ENCODE measurements around the gene PABPN1. TPM values are rescaled to one million over a fixed set of nuclear protein-coding genes. Genes with fewer than 3 reads are reported as not detected.

PABPN1 gene
- total RNA-seq, 2 experiments from 2014 or later: 167 to 314 TPM

- BruUV-seq (replicated peaks): no TSS peak
- H3K4me2 ChIP-seq (ENCODE audit: low read length): peak overlapping the region; percentile 86
- H3K9me2 ChIP-seq (ENCODE audit: insufficient read depth, low read length): no peaks in the 10 kb centered on the region
- H3K36me3 ChIP-seq (ENCODE audit: insufficient read depth, low read length): peaks cover 30% of the 10 kb centered on the region
- peaks cover 13% of the 10 kb centered on the region; the same call in 1 of the 2 replicates for H4K20me1 ChIP-seq (ENCODE audit: insufficient read depth, low read length)
- no peaks in the 10 kb centered on the region for H3K9me3 ChIP-seq (ENCODE audit: low read length)
- H3K4me1 ChIP-seq (ENCODE audit: insufficient read depth, low read length, poor library complexity, severe bottlenecking): peaks cover 27% of the 10 kb centered on the region
- ChIA-PET CTCF (ENCODE audit: unreplicated experiment) (interaction anchor here (0.7 to 2.0 kb wide), 8 partner anchors 12 to 249 kb away, joined by 3 to 9 read pairs (median 4); partner anchors contain the start of genes ACIN1, BCL2L2, HOMEZ and PPP1R3E), POLR2A (interaction anchor here (0.6 to 5.7 kb wide), 14 partner anchors 9 to 814 kb away, joined by 3 to 122 read pairs (median 5); partner anchors contain the start of genes ACIN1, BCL2L2, C14orf119 and PPP1R3E)
- TF ChIP-seq EZH2phosphoT487 (IDR thresholded peaks at IDR 0.05; ENCODE audit: borderline replicate concordance, low read depth, low read length) (no peak), CTCF (conservative IDR thresholded peaks at IDR 0.05; ENCODE audit: low read length) (no peak)
- peak overlapping the region; percentile 83 for H3K27ac ChIP-seq (ENCODE audit: low read depth, low read length, poor library complexity, severe bottlenecking)
- DNase-seq (ENCODE audit: low spot score): no peak
- H3K4me3 ChIP-seq (ENCODE audit: low read depth, low read length, poor library complexity, severe bottlenecking): peak overlapping the region; percentile 79
- intact Hi-C loops (cut with micrococcal nuclease; ENCODE audit: unreplicated experiment): loop anchor here (2.0 to 5.0 kb wide), 3 partner anchors 13 to 237 kb away; partner anchors contain the start of genes BCL2L2, NGDN and THTPA
- peaks cover 23% of the 10 kb centered on the region for H3K79me2 ChIP-seq (ENCODE audit: insufficient read depth, low read depth, low read length)
- H2AFZ ChIP-seq (ENCODE audit: low read length): peak overlapping the region; percentile 75; the same call in 1 of the 2 replicates
Observed at GRCh38 chr14:23319746-23320583, 1.3 kb upstream of the PABPN1 start.

- Histone ChIP-seq H3K9me2 (ENCODE audit: insufficient read depth, low read length) (no peaks in the 10 kb centered on the region), H3K36me3 (ENCODE audit: insufficient read depth, low read length) (peaks cover 49% of the 10 kb centered on the region), H3K4me2 (ENCODE audit: low read length) (peak overlapping the region; percentile 70), H4K20me1 (ENCODE audit: insufficient read depth, low read length) (peaks cover 13% of the 10 kb centered on the region; the same call in 1 of the 2 replicates), H3K79me2 (ENCODE audit: insufficient read depth, low read depth, low read length) (peaks cover 23% of the 10 kb centered on the region), H2AFZ (ENCODE audit: low read length) (no peak overlapping the region), H3K4me3 (ENCODE audit: low read depth, low read length, poor library complexity, severe bottlenecking) (peak overlapping the region; percentile 99), H3K4me1 (ENCODE audit: insufficient read depth, low read length, poor library complexity, severe bottlenecking) (peaks cover 27% of the 10 kb centered on the region), H3K27ac (ENCODE audit: low read depth, low read length, poor library complexity, severe bottlenecking) (peak overlapping the region; percentile 58), H3K9me3 (ENCODE audit: low read length) (no peaks in the 10 kb centered on the region)
- peak; percentile 51 for DNase-seq (ENCODE audit: low spot score)
- POLR2A ChIA-PET: interaction anchor here (0.5 to 5.7 kb wide), 20 partner anchors 11 to 939 kb away, joined by 3 to 122 read pairs (median 4); partner anchors contain the start of genes ACIN1, BCL2L2, C14orf119 and PPP1R3E
- TF ChIP-seq EZH2phosphoT487 (IDR thresholded peaks at IDR 0.05; ENCODE audit: borderline replicate concordance, low read depth, low read length) (no peak), CTCF (conservative IDR thresholded peaks at IDR 0.05; ENCODE audit: low read length) (no peak)
- intact Hi-C loops (cut with micrococcal nuclease; ENCODE audit: unreplicated experiment): loop anchor here (1.0 to 5.0 kb wide), 5 partner anchors 15 to 235 kb away; partner anchors contain the start of genes BCL2L2, NGDN and THTPA
- BruUV-seq (replicated peaks): no TSS peak
- CTCF ChIA-PET (ENCODE audit: unreplicated experiment): interaction anchor here (0.5 to 2.0 kb wide), 9 partner anchors 11 to 662 kb away, joined by 3 to 9 read pairs (median 4); partner anchors contain the start of genes ACIN1, HOMEZ and PPP1R3E
Observed at GRCh38 chr14:23321572-23322547, 603 bp downstream of the PABPN1 start.
